IMR-90 (cell line): ENCODE data around the gene GRB10. TPM values are rescaled to one million over a fixed set of nuclear protein-coding genes. Genes with fewer than 3 reads are reported as not detected.

ENCODE experiments used
- ATAC-seq: fragments of 200-7000 bp; cut with Tn5 transposase; 2 replicates; pipeline ENCODE4 v1.9.1; 2020; ENCODE audit warnings: low read depth, mild to moderate bottlenecking, moderate library complexity
- BruUV-seq: library from RNA; stranded (reverse); fragments of 400-500 nt; replicated peaks from 2 replicates; lab custom pipeline; 2021; lab: Mats Ljungman, UMichigan
- CTCF ChIA-PET: fragments of 300-600 bp; formaldehyde crosslinking; extraction: SDS; loops from one replicate; lab custom pipeline; 2021; ENCODE audit warnings: antibody characterized with exemption; lab: Yijun Ruan, JAX
- POLR2A ChIA-PET: fragments of 300-600 bp; sonication (Branson Sonifier 250); formaldehyde crosslinking; loops from one replicate; lab custom pipeline; 2022; ENCODE audit warnings: antibody characterized with exemption; ENCODE audit not compliant: unreplicated experiment; lab: Charles Lee
- DNase-seq: peaks from one replicate; pipeline ENCODE4 v3.0.0; 2013
- H2AFZ ChIP-seq: replicated peaks from 2 replicates; pipeline ENCODE3; 2013; ENCODE audit warnings: low read length, mild to moderate bottlenecking; ENCODE audit not compliant: poor library complexity
- H2AK5ac ChIP-seq: 2 replicates; pipeline ENCODE4 v1.6.1; 2013; ENCODE audit warnings: low read depth, low read length, inconsistent platforms
- H2AK9ac ChIP-seq: replicated peaks from 2 replicates; pipeline ENCODE3; 2013; ENCODE audit warnings: mild to moderate bottlenecking, low read depth, low read length, moderate library complexity; ENCODE audit not compliant: poor library complexity
- H2BK120ac ChIP-seq: 2 replicates; pipeline ENCODE4 v1.6.1; 2013; ENCODE audit warnings: low read depth, low read length, inconsistent platforms
- H2BK15ac ChIP-seq: 3 replicates; pipeline ENCODE4 v1.6.1; 2013; ENCODE audit warnings: low read depth, low read length, inconsistent platforms
- H2BK20ac ChIP-seq: 2 replicates; pipeline ENCODE4 v1.6.1; 2013; ENCODE audit warnings: low read depth, mild to moderate bottlenecking, inconsistent platforms, low read length, moderate library complexity
- H2BK5ac ChIP-seq: 2 replicates; pipeline ENCODE4 v1.6.1; 2013; ENCODE audit warnings: mild to moderate bottlenecking, low read depth, low read length, inconsistent platforms; ENCODE audit not compliant: poor library complexity, severe bottlenecking
- H3K14ac ChIP-seq: replicated peaks from 2 replicates; pipeline ENCODE4 v1.6.1; 2013; ENCODE audit warnings: low read depth, low read length, inconsistent platforms
- H3K18ac ChIP-seq: 2 replicates; pipeline ENCODE4 v1.6.1; 2013; ENCODE audit warnings: low read depth, low read length, control low read depth
- H3K23ac ChIP-seq: 2 replicates; pipeline ENCODE4 v1.6.1; 2013; ENCODE audit warnings: low read depth, low read length, inconsistent platforms
- H3K27ac ChIP-seq: 2 replicates; pipeline ENCODE4 v1.5.1; 2013; ENCODE audit warnings: mild to moderate bottlenecking, control low read depth, low read length; ENCODE audit not compliant: insufficient read depth
- H3K27me3 ChIP-seq: 2 replicates; pipeline ENCODE4 v1.6.1; 2013; ENCODE audit warnings: low read length; ENCODE audit not compliant: control insufficient read depth, insufficient read depth
- H3K36me3 ChIP-seq: 2 replicates; pipeline ENCODE4 v1.6.1; 2013; ENCODE audit warnings: low read length, mixed read lengths; ENCODE audit not compliant: control insufficient read depth, insufficient read depth
- H3K4ac ChIP-seq: 2 replicates; pipeline ENCODE4 v1.6.1; 2013; ENCODE audit warnings: low read depth, low read length, inconsistent platforms
- H3K4me1 ChIP-seq: 2 replicates; pipeline ENCODE4 v1.6.1; 2013; ENCODE audit warnings: low read length, mixed read lengths; ENCODE audit not compliant: control insufficient read depth, insufficient read depth
- H3K4me2 ChIP-seq: 2 replicates; pipeline ENCODE4 v1.6.1; 2013; ENCODE audit warnings: low read depth, mild to moderate bottlenecking, control low read depth, low read length, moderate library complexity
- H3K4me3 ChIP-seq: 2 replicates; pipeline ENCODE4 v1.5.1; 2013; ENCODE audit warnings: low read depth, mild to moderate bottlenecking, control low read depth, low read length, moderate library complexity; ENCODE audit not compliant: insufficient read depth
- H3K56ac ChIP-seq: 2 replicates; pipeline ENCODE4 v1.6.1; 2013; ENCODE audit warnings: low read length, inconsistent platforms; ENCODE audit not compliant: insufficient read depth; ENCODE audit errors: extremely low read depth
- H3K79me1 ChIP-seq, 2 experiments: 2 replicates each; pipeline ENCODE4 v1.6.1; 2013; ENCODE audit warnings: low read length in 2 of 2, inconsistent platforms in 1 of 2, low read depth in 1 of 2
- H3K9ac ChIP-seq: 2 replicates; pipeline ENCODE4 v1.6.1; 2013; ENCODE audit warnings: low read depth, low read length, control low read depth
- H3K9me1 ChIP-seq: 2 replicates; pipeline ENCODE4 v1.6.1; 2013; ENCODE audit warnings: low read length, inconsistent platforms; ENCODE audit not compliant: insufficient read depth
- H3K9me3 ChIP-seq: 2 replicates; pipeline ENCODE4 v1.6.1; 2013; ENCODE audit warnings: low read length; ENCODE audit not compliant: control insufficient read depth, insufficient read depth
- H4K20me1 ChIP-seq: 2 replicates; pipeline ENCODE4 v1.6.1; 2013; ENCODE audit warnings: low read length, inconsistent platforms; ENCODE audit not compliant: insufficient read depth
- H4K5ac ChIP-seq: 2 replicates; pipeline ENCODE4 v1.6.1; 2013; ENCODE audit warnings: mild to moderate bottlenecking, low read depth, low read length, control low read depth
- H4K8ac ChIP-seq, 2 experiments: 2 replicates each; pipeline ENCODE4 v1.6.1; 2013; ENCODE audit warnings: low read depth in 2 of 2, low read length in 2 of 2, control low read depth in 1 of 2, inconsistent platforms in 1 of 2
- H4K91ac ChIP-seq: 2 replicates; pipeline ENCODE4 v1.6.1; 2013; ENCODE audit warnings: low read depth, low read length, inconsistent platforms; ENCODE audit not compliant: insufficient read depth
- BHLHE40 ChIP-seq: fragments of 150-350 bp; IDR thresholded peaks from 2 replicates; pipeline ENCODE4 v1.6.1; 2016; ENCODE audit warnings: mild to moderate bottlenecking, low read depth, low read length
- FOS ChIP-seq: fragments of 150-350 bp; IDR thresholded peaks from 2 replicates; pipeline ENCODE4 v1.6.1; 2016; ENCODE audit warnings: low read depth, low read length
- MAZ ChIP-seq: IDR thresholded peaks from 2 replicates; pipeline ENCODE4 v1.6.1; 2012; ENCODE audit warnings: low read depth, mild to moderate bottlenecking, low read length, improper control_type of control experiment, moderate library complexity, borderline replicate concordance
- RFX5 ChIP-seq: IDR thresholded peaks from 2 replicates; pipeline ENCODE4 v1.8.0; 2012; ENCODE audit warnings: low read depth, mild to moderate bottlenecking, low read length, moderate library complexity
- SMC3 ChIP-seq: fragments of 150-350 bp; IDR thresholded peaks from 2 replicates; pipeline ENCODE4 v1.6.1; 2016; ENCODE audit warnings: low read depth, mild to moderate bottlenecking, antibody characterized with exemption, low read length, moderate library complexity
- WGBS, 2 experiments: methylation state at CpG; one replicate each; pipeline versions ENCODE4 v1.1.5 to v1.1.7; 2013; ENCODE audit warnings: missing lambda C conversion rate in 2 of 2; ENCODE audit not compliant: insufficient read length in 1 of 2; ENCODE audit errors: extremely low coverage in 2 of 2; 5-methylcytosine and 5-hydroxymethylcytosine counted together
- dilution Hi-C: fragments of 300-500 bp; cut with HindIII; formaldehyde crosslinking; loops from one replicate; pipeline ENCODE4 v1.14.3; 2018; ENCODE audit warnings: low sequenced_read_pairs; ENCODE audit not compliant: unreplicated experiment
- in situ Hi-C: fragments of 300-500 bp; cut with MboI; formaldehyde crosslinking; loops from 3 replicates; pipeline ENCODE4 v1.14.3; 2019; ENCODE audit warnings: low sequenced_read_pairs, inconsistent platforms, mixed read lengths
- intact Hi-C: fragments of 100-400 bp; cut with micrococcal nuclease; formaldehyde crosslinking; loops from 2 replicates; pipeline ENCODE4 v1.10.0; 2022
- polyA plus RNA-seq, 3 experiments: library from polyadenylated mRNA; depleted of rRNA; stranded (reverse); fragments of >200 nt; gene quantifications; 2 replicates each; pipeline ENCODE4 v1.2.3, GENCODE V29; 2012; ENCODE audit warnings: low replicate concordance in 1 of 3
- total RNA-seq: library from RNA; depleted of rRNA; stranded (reverse); fragments of >200 nt; gene quantifications from 2 replicates; pipeline ENCODE4 v1.2.3, GENCODE V29; 2012

GRB10 gene
- total and polyA plus RNA-seq, 2 of the 4 experiments (the other 2 are of a cell fraction), result 6.3 to 15.1 TPM

DNA sequence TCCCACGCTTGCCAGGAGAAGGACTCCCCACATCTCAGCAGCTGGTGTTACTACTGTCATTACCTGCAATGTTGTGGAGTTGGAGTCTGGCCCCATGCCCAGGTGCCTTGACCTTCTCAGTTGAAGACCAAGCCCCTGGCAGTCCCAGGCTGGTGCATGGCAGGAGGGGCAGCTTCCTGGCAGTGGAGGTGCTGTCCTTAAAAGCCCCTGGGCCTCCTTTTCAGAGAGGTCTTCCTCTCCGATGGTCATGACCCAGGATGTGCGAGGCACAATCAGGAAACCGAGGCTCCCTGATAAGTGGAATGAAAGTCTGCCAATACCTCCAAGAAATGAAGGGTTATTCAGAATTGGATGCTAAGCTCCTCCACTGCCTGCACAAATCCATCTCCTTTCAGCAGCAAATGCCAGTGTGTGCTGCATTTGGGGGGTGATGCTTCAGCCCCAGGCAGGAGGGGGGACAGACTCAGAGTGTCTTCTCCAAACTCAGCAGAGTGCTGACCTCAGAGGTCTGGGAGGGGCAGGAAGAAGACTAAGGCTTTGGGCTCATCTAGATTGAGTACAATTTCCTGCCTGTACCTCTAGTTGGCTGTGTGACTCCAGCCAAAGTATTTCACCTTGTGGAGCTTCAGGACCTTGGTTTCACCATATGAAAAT, 120.5 kb downstream of the GRB10 start:
- Histone ChIP-seq H2AK9ac (no peak overlapping the region), H3K14ac (no peak overlapping the region), H2BK5ac (no peak overlapping the region), H2BK15ac (no peak overlapping the region), H3K27me3 (no peaks in the 10 kb centered on the region), H2BK120ac (no peak overlapping the region), H2AK5ac (no peak overlapping the region), H3K27ac (no peak overlapping the region), H4K20me1 (peaks cover 45% of the 10 kb centered on the region), H3K4me3 (no peak overlapping the region), H2AFZ (no peak overlapping the region), H4K5ac (no peak overlapping the region), H3K4ac (no peak overlapping the region), H3K18ac (no peak overlapping the region), H3K79me1 (peaks cover 6 to 30% of the 10 kb centered on the region in 2 experiments; a peak in 3 of 4 replicates), H3K9ac (no peak overlapping the region), H3K4me1 (peaks cover 6% of the 10 kb centered on the region), H3K9me3 (no peaks in the 10 kb centered on the region), H3K36me3 (peaks cover 21% of the 10 kb centered on the region), H4K8ac (no peak overlapping the region), H3K23ac (no peak overlapping the region), H3K4me2 (no peak overlapping the region), H3K9me1 (peaks cover 22% of the 10 kb centered on the region; the same call in 1 of the 2 replicates), H3K56ac (no peak overlapping the region), H2BK20ac (no peak overlapping the region), H4K91ac (no peak overlapping the region)
- TF ChIP-seq FOS (no peak), BHLHE40 (no peak), SMC3 (no peak), RFX5 (no peak), MAZ (no peak)
- CTCF ChIA-PET, result no interaction called here
- in situ Hi-C loops, result no loop called here
- dilution Hi-C loops, result no loop called here
- no CpG with 5 or more reads among the region's 4 CpGs for WGBS, 2 experiments
- ATAC-seq, result no peak
- DNase-seq, result no peak
- no TSS peak for BruUV-seq
- intact Hi-C loops, result no loop called here
- POLR2A ChIA-PET, result no interaction called here
